Caco-2 (cell line): ENCODE data around the gene MKRN2. TPM values are rescaled to one million over a fixed set of nuclear protein-coding genes. Genes with fewer than 3 reads are reported as not detected.

Source experiments
- BruUV-seq: library from RNA; stranded (reverse); fragments of 400-500 nt; replicated peaks from 2 replicates; lab custom pipeline; 2021; lab: Mats Ljungman, UMichigan
- CTCF ChIA-PET: fragments of 300-600 bp; sonication (Branson Sonifier 250); formaldehyde crosslinking; loops from one replicate; lab custom pipeline; 2022; ENCODE audit warnings: antibody characterized with exemption; lab: Charles Lee
- POLR2A ChIA-PET: fragments of 300-600 bp; sonication (Branson Sonifier 250); formaldehyde crosslinking; loops from one replicate; lab custom pipeline; 2022; ENCODE audit warnings: antibody characterized with exemption; lab: Charles Lee
- DNase-seq, 2 experiments: peaks; one replicate each; pipeline versions ENCODE4 v3.0.0 to v3.0.0-alpha.2; 2020 to 2022
- H3K27me3 ChIP-seq: replicated peaks from 2 replicates; pipeline ENCODE4 v1.6.0; 2011; ENCODE audit warnings: low read length; ENCODE audit not compliant: control insufficient read depth, insufficient read depth
- H3K36me3 ChIP-seq: 2 replicates; pipeline ENCODE4 v1.5.1; 2011; ENCODE audit warnings: low read length; ENCODE audit not compliant: control insufficient read depth, insufficient read depth
- H3K4me1 ChIP-seq: fragments of 250-450 bp; sonication (Bioruptor Pico); 2 replicates; pipeline ENCODE4 v1.5.1; 2020; ENCODE audit warnings: mild to moderate bottlenecking
- H3K4me3 ChIP-seq: 2 replicates; pipeline ENCODE4 v1.5.1; 2011; ENCODE audit warnings: low read depth, mild to moderate bottlenecking, control low read depth, low read length
- H3K9me3 ChIP-seq: fragments of 250-450 bp; sonication (Bioruptor Pico); 2 replicates; pipeline ENCODE4 v1.5.1; 2020; ENCODE audit warnings: mild to moderate bottlenecking, moderate library complexity
- H3K27ac Mint-ChIP-seq: one replicate; pipeline ENCODE4 v1.8.0; 2022; ENCODE audit warnings: mixed read lengths; ENCODE audit not compliant: unreplicated experiment
- H3K27me3 Mint-ChIP-seq: one replicate; pipeline ENCODE4 v1.8.0; 2022; ENCODE audit warnings: mixed read lengths; ENCODE audit not compliant: insufficient read depth, unreplicated experiment
- H3K36me3 Mint-ChIP-seq: one replicate; pipeline ENCODE4 v1.8.0; 2022; ENCODE audit warnings: mild to moderate bottlenecking, mixed read lengths; ENCODE audit not compliant: insufficient read depth, unreplicated experiment
- H3K4me1 Mint-ChIP-seq: one replicate; pipeline ENCODE4 v1.8.0; 2022; ENCODE audit warnings: low read depth, mixed read lengths; ENCODE audit not compliant: unreplicated experiment
- H3K4me3 Mint-ChIP-seq: one replicate; pipeline ENCODE4 v1.8.0; 2022; ENCODE audit warnings: mild to moderate bottlenecking, moderate library complexity, mixed read lengths; ENCODE audit not compliant: unreplicated experiment
- H3K9me3 Mint-ChIP-seq: one replicate; pipeline ENCODE4 v1.8.0; 2022; ENCODE audit warnings: mixed read lengths; ENCODE audit not compliant: unreplicated experiment
- CTCF ChIP-seq, 2 experiments: fragments of 200-600 bp in 1 of 2; IDR thresholded peaks; 1 replicate in 1 of 2; 2 replicates in 1 of 2; pipeline versions ENCODE4 v1.5.1 to v1.8.0; 2011 to 2022; ENCODE audit warnings: antibody characterized with exemption in 1 of 2, control low read depth in 1 of 2, inconsistent platforms in 1 of 2, low read depth in 1 of 2, low read length in 1 of 2, mild to moderate bottlenecking in 1 of 2, moderate library complexity in 1 of 2; ENCODE audit not compliant: insufficient read depth in 1 of 2, severe bottlenecking in 1 of 2, unreplicated experiment in 1 of 2
- intact Hi-C: fragments of 100-400 bp; cut with micrococcal nuclease; formaldehyde crosslinking; loops from one replicate; pipeline ENCODE4 v1.10.0; 2022; ENCODE audit not compliant: unreplicated experiment
- total RNA-seq: library from RNA; stranded (reverse); gene quantifications from 2 replicates; pipeline ENCODE4 v1.2.3, GENCODE V29; 2022

Gene MKRN2
- total RNA-seq, 1 experiment from 2014 or later: 25.2 TPM

- no peaks in the 10 kb centered on the region for H3K4me1 ChIP-seq
- no peaks in the 10 kb centered on the region for H3K36me3 ChIP-seq
- Mint-ChIP-seq H3K27ac (peak overlapping the region; percentile 73), H3K4me3 (peak overlapping the region; percentile 74), H3K4me1 (no peaks in the 10 kb centered on the region), H3K36me3 (no peaks in the 10 kb centered on the region), H3K27me3 (no peaks in the 10 kb centered on the region), H3K9me3 (no peaks in the 10 kb centered on the region)
- ChIA-PET CTCF (no interaction called here), POLR2A (interaction anchor here (0.9 kb wide), 1 partner anchor 12 kb away, joined by 3 read pairs; the partner anchor contains the start of gene MKRN2)
- intact Hi-C loops: loop anchor here (2.0 kb wide), 1 partner anchor 406 kb away; no protein-coding TSS in a partner anchor
- no peak for DNase-seq
- H3K4me3 ChIP-seq: peak overlapping the region; percentile 45
- TF ChIP-seq CTCF (IDR thresholded peaks at IDR 0.05; ENCODE audit: insufficient read depth in 1 of 2, low read depth in 1 of 2, low read length in 1 of 2, severe bottlenecking in 1 of 2, unreplicated experiment in 1 of 2): no peak
- H3K9me3 ChIP-seq: no peaks in the 10 kb centered on the region
- no peaks in the 10 kb centered on the region for H3K27me3 ChIP-seq
- TSS peak; percentile 90 for BruUV-seq
These were observed 12.0 kb upstream of the MKRN2 start for GRCh38 chr3:12544652-12545472.

- Histone ChIP-seq H3K36me3 (no peaks in the 10 kb centered on the region), H3K9me3 (no peaks in the 10 kb centered on the region), H3K27me3 (no peaks in the 10 kb centered on the region), H3K4me3 (peak within 1 kb of the TSS; percentile 45), H3K4me1 (no peaks in the 10 kb centered on the region)
- peak; percentile 72 to 77 for DNase-seq
- ChIA-PET CTCF (no interaction called here), POLR2A (interaction anchor here (0.9 kb wide), 1 partner anchor 11 kb away, joined by 3 read pairs; the partner anchor contains the start of gene MKRN2)
- TF ChIP-seq CTCF (IDR thresholded peaks at IDR 0.05; ENCODE audit: insufficient read depth in 1 of 2, low read depth in 1 of 2, low read length in 1 of 2, severe bottlenecking in 1 of 2, unreplicated experiment in 1 of 2): no peak
- H3K4me3 Mint-ChIP-seq: peak within 1 kb of the TSS; percentile 74
- BruUV-seq: no TSS peak
- no peaks in the 10 kb centered on the region for H3K27me3 Mint-ChIP-seq
- peak within 1 kb of the TSS; percentile 73 for H3K27ac Mint-ChIP-seq
- intact Hi-C loops: loop anchor here (2.0 kb wide), 1 partner anchor 407 kb away; no protein-coding TSS in a partner anchor
- no peaks in the 10 kb centered on the region for H3K9me3 Mint-ChIP-seq
- H3K4me1 Mint-ChIP-seq: no peaks in the 10 kb centered on the region
- H3K36me3 Mint-ChIP-seq: no peaks in the 10 kb centered on the region
These were observed 11.5 kb upstream of the MKRN2 start, which contains the start of gene MKRN2OS for GRCh38 chr3:12545473-12545791. Gene MKRN2OS (minus strand): TSS chr3:12545499. CDS start chr3:12545464, 35 bp downstream.

GRCh38 chr3:12549971-12550760, 6.7 kb upstream of the MKRN2 start:
- H3K9me3 Mint-ChIP-seq: no peaks in the 10 kb centered on the region
- intact Hi-C loops: no loop called here
- CTCF ChIA-PET: no interaction called here
- no peaks in the 10 kb centered on the region for H3K36me3 ChIP-seq
- H3K4me1 ChIP-seq: no peaks in the 10 kb centered on the region
- DNase-seq: no peak
- H3K36me3 Mint-ChIP-seq: no peaks in the 10 kb centered on the region
- TF ChIP-seq CTCF (IDR thresholded peaks at IDR 0.05; ENCODE audit: insufficient read depth in 1 of 2, low read depth in 1 of 2, low read length in 1 of 2, severe bottlenecking in 1 of 2, unreplicated experiment in 1 of 2): no peak
- POLR2A ChIA-PET: no interaction called here
- no peaks in the 10 kb centered on the region for H3K27me3 ChIP-seq
- no peaks in the 10 kb centered on the region for H3K27me3 Mint-ChIP-seq
- no TSS peak for BruUV-seq
- H3K4me1 Mint-ChIP-seq: no peaks in the 10 kb centered on the region
- no peak overlapping the region for H3K4me3 ChIP-seq
- H3K27ac Mint-ChIP-seq: no peak overlapping the region
- H3K4me3 Mint-ChIP-seq: no peak overlapping the region
- no peaks in the 10 kb centered on the region for H3K9me3 ChIP-seq
